HG03025 (cell line): ENCODE data around the gene PDGFRA.

ENCODE experiments used
- ATAC-seq: cut with Tn5 transposase; IDR thresholded peaks from one replicate; pipeline ENCODE4 v1.9.1; 2021; ENCODE audit warnings: mild to moderate bottlenecking, moderate library complexity; ENCODE audit not compliant: unreplicated experiment, low FRiP score

PDGFRA gene

GRCh38 chr4:54228961-54229501 is at the start of gene PDGFRA:
PDGFRA (plus strand) TSS chr4:54229293; CDS start chr4:54258769, 29,476 bp downstream.
- ATAC-seq, result no peak

- ATAC-seq, result no peak
Observed at GRCh38 chr4:54184581-54184980, 44.5 kb upstream of the PDGFRA start.

GRCh38 chr4:54185044-54185780 is 43.9 kb upstream of the PDGFRA start:
- ATAC-seq, result no peak

- ATAC-seq, result no peak
Observed at GRCh38 chr4:54185866-54186265, 43.2 kb upstream of the PDGFRA start.

GRCh38 chr4:54186371-54186770 is 42.7 kb upstream of the PDGFRA start:
- ATAC-seq, result no peak

- ATAC-seq, result no peak
Observed at GRCh38 chr4:54187148-54187547, 41.9 kb upstream of the PDGFRA start.

GRCh38 chr4:54189140-54189539 is 40.0 kb upstream of the PDGFRA start:
- no peak for ATAC-seq

- no peak for ATAC-seq
Observed at GRCh38 chr4:54192811-54193210, 36.3 kb upstream of the PDGFRA start.

GRCh38 chr4:54197926-54198325 is 31.2 kb upstream of the PDGFRA start:
- no peak for ATAC-seq

GRCh38 chr4:54199919-54200318 is 29.2 kb upstream of the PDGFRA start:
- no peak for ATAC-seq

- no peak for ATAC-seq
Observed at GRCh38 chr4:54209617-54210016, 19.5 kb upstream of the PDGFRA start.

- no peak for ATAC-seq
Observed at GRCh38 chr4:54213001-54213400, 16.1 kb upstream of the PDGFRA start.

- no peak for ATAC-seq
Observed at GRCh38 chr4:54213761-54214160, 15.3 kb upstream of the PDGFRA start.

GRCh38 chr4:54215379-54216077 is 13.6 kb upstream of the PDGFRA start:
- ATAC-seq, result no peak

- peak; percentile 64 for ATAC-seq
Observed at GRCh38 chr4:54217642-54218495, 11.2 kb upstream of the PDGFRA start.

GRCh38 chr4:54218736-54219135 is 10.4 kb upstream of the PDGFRA start:
- no peak for ATAC-seq

- no peak for ATAC-seq
Observed at GRCh38 chr4:54224996-54225597, 4.0 kb upstream of the PDGFRA start.

- no peak for ATAC-seq
Observed at GRCh38 chr4:54225598-54226403, 3.3 kb upstream of the PDGFRA start.

- no peak for ATAC-seq
Observed at GRCh38 chr4:54226404-54227255, 2.5 kb upstream of the PDGFRA start.
